ENCODE data around the gene MYH4.

MYH4 gene

GRCh38 chr17:10469459-10469858, at the start of gene MYH4:
Gene MYH4, minus strand, starts transcription at chr17:10469559. Its CDS starts 2,814 bp downstream, at chr17:10466745.
- no peak for DNase-seq

DNA sequence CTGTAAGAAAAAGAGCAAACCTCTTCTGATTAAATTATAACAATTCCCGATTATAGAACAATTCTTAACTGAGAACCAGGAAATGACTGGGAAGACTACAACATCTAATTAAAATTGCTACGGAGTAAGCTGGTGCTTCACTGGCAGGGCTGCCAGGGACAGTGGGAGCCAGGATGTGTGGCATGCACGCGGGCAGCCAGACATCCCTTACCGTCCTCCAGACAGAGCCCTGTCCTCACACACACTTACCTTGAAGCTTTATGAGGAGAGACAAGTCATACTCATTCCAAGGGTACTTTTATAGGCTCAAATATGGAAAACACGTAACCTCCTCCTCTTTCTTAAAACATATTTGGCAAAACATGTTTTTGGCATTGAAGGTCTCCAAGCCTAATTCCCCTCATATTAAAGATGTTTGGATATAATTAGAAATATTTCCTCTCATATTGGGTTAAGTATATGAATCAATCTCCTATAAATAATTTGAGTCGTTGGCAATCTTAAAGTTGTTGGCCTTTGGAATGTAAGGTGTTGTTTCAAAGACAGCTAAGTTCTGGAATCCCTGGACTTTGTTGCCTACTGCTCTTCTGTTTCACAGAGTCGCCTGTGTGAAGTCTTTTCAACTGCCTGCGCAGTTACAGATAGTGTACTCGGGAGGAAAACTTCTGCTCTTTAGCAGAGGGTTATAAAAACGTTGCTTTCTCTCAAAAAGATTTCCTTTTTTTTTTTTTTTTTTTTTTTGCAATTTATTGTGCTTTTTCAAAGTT, 49.1 kb upstream of the MYH4 start, which contains the start of gene MYH1:
Gene MYH1, minus strand, starts transcription at position 272 of the 767 bp plus-strand sequence. CDS start 1,900 bp downstream, outside the sequence.
- DNase-seq, result no peak

DNA sequence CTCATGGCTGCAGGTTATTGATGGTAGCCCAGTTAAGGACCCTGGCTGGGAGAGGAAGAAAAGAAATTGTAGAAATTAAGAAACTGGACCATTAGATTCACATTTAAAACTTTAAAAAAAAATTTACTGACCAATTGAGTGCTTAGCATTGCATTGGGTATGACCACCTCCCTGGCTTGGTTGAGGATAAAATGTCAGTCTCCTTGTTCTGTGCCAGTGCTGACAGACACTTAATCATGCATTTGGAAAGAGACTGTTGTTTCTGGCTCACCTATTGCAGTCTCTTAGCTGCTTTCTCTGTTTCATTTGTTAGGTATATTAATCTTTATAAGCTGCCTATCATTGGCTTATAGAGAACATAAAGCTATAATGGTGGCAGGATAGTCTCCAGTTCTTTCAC, 47.3 kb upstream of the MYH4 start:
- no peak for DNase-seq

DNA sequence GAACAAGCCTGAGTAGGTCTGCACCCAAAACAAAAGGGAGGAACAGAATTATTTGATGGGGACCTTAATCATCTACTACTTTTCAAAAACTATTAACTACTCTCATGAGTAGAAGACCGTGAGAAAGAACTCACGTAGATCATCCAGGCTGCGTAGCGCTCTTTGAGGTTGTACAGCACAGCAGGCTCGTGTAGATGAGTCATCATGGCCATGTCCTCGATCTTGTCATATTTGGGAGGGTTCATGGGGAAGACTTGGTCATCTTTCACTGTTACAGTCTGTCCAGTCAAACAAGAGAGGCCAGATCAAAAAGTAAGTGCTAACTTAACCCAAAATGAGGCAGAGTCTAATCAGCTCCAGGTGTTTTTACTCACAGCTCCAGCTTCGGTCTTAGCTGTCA, 46.7 kb upstream of the MYH4 start:
- no peak for DNase-seq

DNA sequence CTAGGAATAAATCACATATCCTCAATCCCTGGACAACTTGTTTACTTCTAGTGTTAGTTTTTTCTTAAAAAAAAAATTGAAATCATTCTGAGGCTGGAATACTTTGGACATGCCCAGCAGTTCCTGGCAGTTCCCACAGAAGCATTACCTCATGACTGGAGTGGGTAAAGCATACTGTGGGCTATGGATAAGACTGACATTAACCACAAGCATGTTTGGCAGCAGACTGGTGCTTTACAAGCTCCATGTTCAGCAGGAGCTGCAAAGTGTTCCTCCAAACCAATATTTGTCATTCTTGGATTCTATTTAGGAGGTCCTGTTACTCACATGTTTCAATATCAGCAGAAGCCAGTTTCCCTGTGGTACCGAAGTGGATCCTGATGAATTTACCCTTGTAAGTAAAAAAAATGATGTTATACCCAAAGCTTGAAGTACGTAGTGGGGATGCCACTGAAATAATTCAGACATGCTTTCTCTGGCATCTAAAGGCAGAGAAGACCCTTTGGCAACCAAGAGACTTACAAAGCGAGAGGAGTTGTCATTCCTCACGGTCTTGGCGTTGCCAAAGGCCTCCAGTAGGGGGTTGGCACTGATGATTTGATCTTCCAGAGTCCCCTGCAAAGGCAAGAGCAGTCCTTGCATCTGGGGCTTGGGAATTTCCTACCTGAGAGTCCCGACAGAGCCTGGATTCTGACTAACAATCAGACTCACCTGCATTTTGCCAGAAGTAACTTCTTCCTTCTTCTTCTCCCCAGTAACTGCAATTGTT, 44.1 kb upstream of the MYH4 start:
- no peak for DNase-seq

DNA sequence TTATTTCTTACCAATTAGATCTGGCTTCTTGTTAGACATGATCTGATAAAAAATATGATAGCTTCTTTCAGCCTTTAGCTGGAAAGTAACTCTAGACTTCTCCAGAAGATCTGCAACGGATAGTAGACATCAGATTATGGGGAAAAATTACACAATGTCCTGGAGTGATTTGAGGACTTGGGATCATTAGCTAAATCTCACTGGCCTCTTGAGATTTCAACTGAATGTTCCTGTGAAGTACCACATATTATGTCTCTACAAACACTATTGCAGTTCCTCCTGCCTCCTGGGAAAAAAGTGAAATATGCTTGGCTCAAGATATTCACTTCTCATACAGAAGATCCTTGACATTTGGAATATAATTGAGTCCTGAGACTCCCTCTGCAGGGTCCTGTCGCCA, 43.5 kb upstream of the MYH4 start:
- DNase-seq, result no peak

- DNase-seq, result no peak
These were observed 30.6 kb upstream of the MYH4 start for GRCh38 chr17:10499950-10500349.

DNA sequence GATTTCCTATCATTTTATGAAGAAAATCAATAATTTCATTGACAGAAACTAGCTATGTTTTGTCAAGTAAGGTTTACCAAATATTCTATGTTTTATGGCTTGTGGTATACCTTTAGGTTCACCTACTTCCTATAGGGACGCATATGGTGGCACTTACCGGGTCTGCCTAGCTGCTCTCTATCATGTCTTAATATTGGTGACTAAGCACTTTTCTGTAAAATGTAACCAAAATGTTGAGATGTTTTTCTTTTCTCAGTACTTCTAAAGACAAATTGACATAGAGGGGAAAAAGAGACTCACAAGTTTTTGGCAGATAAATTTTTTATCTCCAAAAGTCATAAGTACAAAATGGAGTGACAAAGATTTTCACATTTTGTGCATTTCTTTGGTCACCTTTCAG, 22.6 kb upstream of the MYH4 start:
- no peak for DNase-seq

DNA sequence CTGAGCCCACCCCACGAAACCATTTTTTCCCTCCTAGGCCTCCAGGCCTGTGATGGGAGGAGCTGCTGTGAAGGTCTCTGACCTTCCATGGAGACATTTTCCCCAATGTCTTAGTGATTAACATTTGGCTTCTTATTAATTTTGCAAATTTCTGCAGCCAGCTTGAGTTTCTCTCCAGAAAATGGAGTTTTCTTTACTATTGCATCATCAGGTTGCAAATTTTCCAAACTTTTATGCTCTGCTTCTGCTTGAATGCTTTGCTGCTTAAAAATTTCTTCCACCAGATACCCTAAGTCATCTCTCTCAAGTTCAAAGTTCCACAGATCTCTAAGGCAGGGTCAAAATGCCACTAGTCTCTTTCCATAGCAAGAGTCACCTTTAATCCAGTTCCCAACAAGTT, 12.9 kb upstream of the MYH4 start:
- DNase-seq, result no peak

DNA sequence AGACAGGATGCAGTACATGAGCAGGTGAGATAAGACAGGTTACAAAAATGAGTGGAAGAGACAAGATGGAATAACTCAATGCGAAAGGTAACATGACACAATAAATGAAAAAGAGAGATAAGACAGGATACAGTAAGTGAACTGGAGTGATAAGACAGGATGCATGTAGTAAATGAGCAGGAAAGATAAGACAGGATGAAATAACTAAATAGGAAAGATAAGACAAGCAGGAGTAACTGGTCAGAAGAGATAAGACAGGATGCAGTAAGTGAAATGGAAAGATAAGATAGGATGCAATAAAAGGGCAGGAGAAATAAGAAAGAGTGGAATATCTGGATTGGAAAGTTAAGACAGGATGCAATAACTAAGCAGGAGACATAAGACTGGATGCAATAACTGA, 8.3 kb upstream of the MYH4 start:
- DNase-seq, result no peak

GRCh38 chr17:10474536-10474935, 5.2 kb upstream of the MYH4 start:
- no peak for DNase-seq

DNA sequence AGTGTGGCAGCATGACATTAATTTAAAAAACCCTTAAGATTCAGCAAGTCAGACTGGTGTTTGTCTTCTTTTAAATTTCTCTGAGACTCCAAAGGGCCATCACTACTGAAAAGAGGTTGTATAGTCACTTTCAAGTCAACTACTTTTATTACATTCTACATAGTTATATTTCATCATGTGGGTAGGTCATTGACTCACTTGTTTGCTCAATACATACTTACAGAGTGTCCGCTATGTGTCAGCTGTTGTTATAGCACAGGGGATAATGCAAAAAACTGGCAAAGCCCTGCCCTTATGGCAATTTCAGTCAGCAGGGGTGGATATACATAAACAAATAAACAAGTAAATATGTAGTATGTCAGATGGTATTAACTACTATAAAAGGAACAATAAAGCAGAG, 2.5 kb upstream of the MYH4 start:
- DNase-seq, result no peak

DNA sequence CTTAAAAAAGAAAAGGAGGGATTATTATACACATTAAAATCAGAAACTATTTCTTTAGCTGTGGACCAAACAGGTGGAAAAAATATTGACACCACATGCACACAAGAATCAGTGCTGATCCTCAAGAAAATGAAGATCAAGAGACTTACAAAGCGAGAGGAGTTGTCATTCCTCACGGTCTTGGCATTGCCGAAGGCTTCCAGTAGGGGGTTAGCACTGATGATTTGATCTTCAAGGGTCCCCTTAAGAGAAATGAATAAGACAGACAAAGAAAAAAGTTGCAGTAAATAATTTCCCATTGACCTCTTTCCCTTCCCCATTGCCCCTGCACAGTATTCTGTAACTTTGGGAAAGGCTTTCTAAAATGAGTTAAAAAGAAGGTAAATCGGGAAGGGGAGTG, 6.0 kb downstream of the MYH4 start:
- no peak for DNase-seq

GRCh38 chr17:10460062-10460461, 9.3 kb downstream of the MYH4 start:
- DNase-seq, result no peak

- DNase-seq, result no peak
These were observed 10.7 kb downstream of the MYH4 start for GRCh38 chr17:10458701-10459100.

GRCh38 chr17:10457952-10458351, 11.4 kb downstream of the MYH4 start:
- no peak for DNase-seq

GRCh38 chr17:10447026-10447931, 22.1 kb downstream of the MYH4 start:
- no peak for DNase-seq

GRCh38 chr17:10439816-10440215, 29.5 kb downstream of the MYH4 start:
- DNase-seq, result no peak

DNA sequence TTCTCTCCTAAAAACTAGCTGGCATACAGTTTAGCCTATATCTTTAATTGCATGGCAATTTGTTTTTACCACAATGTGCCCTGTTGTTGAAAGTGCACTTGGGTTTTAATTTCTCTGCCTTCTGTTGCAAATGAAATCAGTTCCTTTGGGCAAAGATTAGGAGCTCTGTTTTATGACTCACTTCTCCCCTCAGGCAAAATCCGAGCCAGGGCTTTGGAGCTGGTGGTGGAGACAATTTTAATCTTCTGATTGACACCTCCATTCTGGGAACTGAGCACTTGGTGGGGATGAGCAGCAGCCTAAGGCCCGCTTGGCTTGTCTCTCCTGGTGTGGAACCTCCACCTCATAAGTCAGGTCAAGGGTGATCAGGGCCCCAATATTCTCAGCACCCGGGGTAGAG, 34.3 kb downstream of the MYH4 start:
- DNase-seq, result no peak

DNA sequence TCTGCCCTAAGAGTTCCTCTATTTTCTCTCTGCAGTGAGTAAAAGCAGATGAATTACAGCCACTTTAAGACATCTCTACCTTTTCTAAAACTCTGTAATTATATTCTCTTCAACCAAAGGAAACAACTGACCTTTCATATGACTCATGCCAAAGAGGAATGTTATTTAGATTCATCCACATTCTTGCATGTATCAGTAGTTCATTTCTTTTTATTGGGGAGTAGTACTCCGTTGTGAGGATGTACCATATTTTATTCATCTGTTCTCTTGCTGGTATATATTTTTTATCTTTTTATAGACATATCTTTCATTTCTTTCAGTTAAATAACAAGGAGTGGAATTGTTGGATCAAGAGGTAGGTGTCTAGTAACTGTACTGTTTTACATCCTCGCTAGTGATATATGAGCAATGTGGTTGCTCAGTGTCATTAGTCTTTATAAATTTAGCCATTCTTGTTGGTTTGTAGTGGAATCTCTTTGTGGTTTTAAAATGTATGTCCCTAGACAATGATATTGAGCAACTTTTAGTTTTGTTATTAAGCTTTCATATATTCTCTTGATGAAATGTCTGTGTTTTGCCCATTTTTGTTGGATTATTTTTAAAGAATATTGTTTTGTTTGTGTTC, 39.8 kb downstream of the MYH4 start:
- no peak for DNase-seq

DNA sequence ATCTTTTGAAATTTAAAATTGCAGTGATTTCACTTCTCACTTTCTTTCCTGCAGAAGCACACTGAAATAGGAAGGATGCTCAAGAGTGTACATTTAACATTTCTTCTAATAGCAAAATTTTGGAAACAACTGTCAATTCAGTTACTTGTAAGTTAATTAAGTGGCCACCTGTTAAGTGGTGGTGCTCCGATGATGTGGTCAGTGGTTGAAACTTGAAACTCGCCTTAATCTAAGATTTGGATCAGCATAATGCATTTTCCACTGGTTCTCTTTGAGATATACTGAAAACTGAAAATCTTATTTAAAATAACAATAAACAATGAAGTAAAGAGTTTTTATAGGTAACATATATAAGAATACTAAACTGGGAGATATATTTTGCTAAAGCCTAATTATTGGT, 40.6 kb downstream of the MYH4 start:
- no peak for DNase-seq

DNA sequence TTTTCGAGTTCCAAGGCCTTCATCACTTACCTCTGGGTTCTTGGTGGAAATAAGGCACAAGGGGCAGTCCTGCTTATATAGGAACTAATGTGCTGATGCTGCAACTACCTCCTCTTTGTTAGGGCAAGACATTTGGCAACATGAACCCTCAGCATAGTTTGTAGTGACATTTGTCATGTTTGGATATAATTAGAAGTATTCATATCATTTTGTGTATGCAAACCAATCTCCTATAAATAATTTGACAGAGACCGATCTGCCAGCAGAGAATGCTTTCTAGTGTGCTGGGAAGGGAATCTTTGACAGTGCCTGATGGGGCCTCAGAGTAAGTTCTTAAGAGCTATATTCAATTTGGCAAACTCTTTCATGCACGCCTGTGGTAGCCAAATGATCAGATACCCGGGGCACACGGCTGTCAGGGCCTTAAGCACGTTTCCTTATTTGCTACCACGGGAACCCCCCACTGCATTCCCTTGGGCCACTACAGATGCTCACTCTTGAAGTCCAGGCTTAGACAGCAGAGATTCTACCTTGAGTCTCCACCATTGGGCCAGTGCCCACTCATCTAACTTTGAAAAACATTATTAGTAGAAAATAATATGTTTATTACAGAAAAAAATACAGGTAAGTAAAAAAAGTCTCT, 47.3 kb downstream of the MYH4 start, which contains the start of gene MYH8:
Gene MYH8, minus strand, starts transcription at position 51 of the 643 bp plus-strand sequence. CDS start 1,723 bp downstream, outside the sequence.
- no peak for DNase-seq
